Body of pancreas (tissue), 4 donors: ENCODE measurements around the gene C1orf116. TPM values are rescaled to one million over a fixed set of nuclear protein-coding genes. Genes with fewer than 3 reads are reported as not detected.
A peak's percentile ranks its signal among the peaks of the same experiment; 100 is the strongest.
"Not testable (repeated sequence)": the region's sequence is repeated elsewhere in the genome, so short reads cannot be mapped to it uniquely, and the experiment has no call there.

Source experiments
- ATAC-seq: fragments of 150-250 bp; one replicate; pipeline ENCODE4 v1.9.1; 2016
- DNase-seq, 4 donors: peaks; one replicate each; pipeline ENCODE4 v3.0.0-alpha.2; 2019
- H3K27ac ChIP-seq, 4 donors: fragments of 200-600 bp; sonication (generic); 1 replicate in 3 of 4; 2 replicates in 1 of 4; pipeline versions ENCODE4 v1.5.1 to v1.6.1; 2016 to 2019; ENCODE audit warnings: mild to moderate bottlenecking in 1 of 4, mixed read lengths in 1 of 4, moderate library complexity in 1 of 4
- H3K27me3 ChIP-seq, 2 donors: fragments of 200-600 bp; sonication (generic); one replicate each; pipeline ENCODE4 v1.6.0; 2016; ENCODE audit warnings: mild to moderate bottlenecking in 1 of 2
- H3K36me3 ChIP-seq, 2 donors: fragments of 200-600 bp; sonication (generic); replicated peaks in 1 of 2; 2 replicates each; pipeline ENCODE4 v1.5.1; 2016; ENCODE audit warnings: low read depth in 2 of 2; ENCODE audit not compliant: insufficient read depth in 1 of 2
- H3K4me1 ChIP-seq: fragments of 200-600 bp; sonication (generic); one replicate; pipeline ENCODE4 v1.6.0; 2016
- H3K4me3 ChIP-seq, 2 donors: fragments of 200-600 bp; sonication (generic); 1 replicate in 1 of 2; 2 replicates in 1 of 2; pipeline ENCODE4 v1.5.1; 2016 to 2019
- H3K9me3 ChIP-seq, 3 donors: fragments of 200-600 bp; sonication (generic); 1 replicate in 2 of 3; 2 replicates in 1 of 3; pipeline ENCODE4 v1.5.1; 2016
- POLR2A ChIP-seq, 3 donors: fragments of 450-650 bp; IDR thresholded peaks; one replicate each; pipeline ENCODE4 v1.6.1; 2016; ENCODE audit warnings: antibody characterized with exemption in 3 of 3, mild to moderate bottlenecking in 2 of 3
- WGBS, 2 donors: methylation state at CpG; one replicate each; pipeline ENCODE4 v1.1.5; 2017; 5-methylcytosine and 5-hydroxymethylcytosine counted together
- intact Hi-C: fragments of 100-400 bp; cut with DNase I; formaldehyde crosslinking; loops from one replicate; pipeline ENCODE4 v1.15.1; 2023
- total RNA-seq, 2 donors: library from RNA; depleted of rRNA; stranded (reverse); fragments of >200 nt; gene quantifications; one replicate each; pipeline ENCODE4 v1.1.0, GENCODE V29; 2016
- TF ChIP-seq, protein P1 (sequence below), 7 experiments: fragments of 450-650 bp in 4 of 7; fragments of 200-600 bp in 3 of 7; sonication (generic) in 3 of 7; IDR thresholded peaks; one replicate each; pipeline ENCODE4 v1.5.1; 2016 to 2019; ENCODE audit warnings: antibody characterized with exemption in 7 of 7

Gene C1orf116
- total RNA-seq, 2 donors from 2014 or later: 11.2 to 23.3 TPM

DNA sequence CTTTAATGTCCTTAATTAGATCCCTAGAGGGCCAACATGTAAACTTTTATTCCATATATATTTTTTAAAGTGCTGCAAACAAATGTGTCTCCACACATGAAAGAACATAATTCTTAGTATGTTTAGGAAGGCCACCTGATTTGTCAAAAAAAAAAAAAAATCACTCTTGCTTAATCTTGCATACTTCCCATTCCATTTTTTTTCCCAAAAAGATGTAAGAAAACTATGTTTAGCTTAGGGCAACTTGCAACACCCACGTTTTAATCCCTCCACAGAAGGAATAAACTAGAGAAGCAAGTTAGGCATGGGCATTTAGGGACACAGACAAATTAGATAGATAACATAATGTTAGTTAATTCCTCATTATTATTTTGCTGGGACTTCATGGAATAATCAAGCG lies 12.9 kb upstream of the C1orf116 start:
- 62 to 73% methylated on average over 2 of the region's 2 CpGs for WGBS, 2 donors
- TF ChIP-seq, protein P1, sequence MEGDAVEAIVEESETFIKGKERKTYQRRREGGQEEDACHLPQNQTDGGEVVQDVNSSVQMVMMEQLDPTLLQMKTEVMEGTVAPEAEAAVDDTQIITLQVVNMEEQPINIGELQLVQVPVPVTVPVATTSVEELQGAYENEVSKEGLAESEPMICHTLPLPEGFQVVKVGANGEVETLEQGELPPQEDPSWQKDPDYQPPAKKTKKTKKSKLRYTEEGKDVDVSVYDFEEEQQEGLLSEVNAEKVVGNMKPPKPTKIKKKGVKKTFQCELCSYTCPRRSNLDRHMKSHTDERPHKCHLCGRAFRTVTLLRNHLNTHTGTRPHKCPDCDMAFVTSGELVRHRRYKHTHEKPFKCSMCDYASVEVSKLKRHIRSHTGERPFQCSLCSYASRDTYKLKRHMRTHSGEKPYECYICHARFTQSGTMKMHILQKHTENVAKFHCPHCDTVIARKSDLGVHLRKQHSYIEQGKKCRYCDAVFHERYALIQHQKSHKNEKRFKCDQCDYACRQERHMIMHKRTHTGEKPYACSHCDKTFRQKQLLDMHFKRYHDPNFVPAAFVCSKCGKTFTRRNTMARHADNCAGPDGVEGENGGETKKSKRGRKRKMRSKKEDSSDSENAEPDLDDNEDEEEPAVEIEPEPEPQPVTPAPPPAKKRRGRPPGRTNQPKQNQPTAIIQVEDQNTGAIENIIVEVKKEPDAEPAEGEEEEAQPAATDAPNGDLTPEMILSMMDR (IDR thresholded peaks at IDR 0.05): no peak
- no peak for TF ChIP-seq POLR2A (IDR thresholded peaks at IDR 0.05)
- no peak overlapping the region for H3K27ac ChIP-seq
- H3K9me3 ChIP-seq: no peaks in the 10 kb centered on the region
- H3K36me3 ChIP-seq: no peaks in the 10 kb centered on the region
- intact Hi-C loops: no loop called here
- no peaks in the 10 kb centered on the region for H3K27me3 ChIP-seq
- no peak overlapping the region for H3K4me3 ChIP-seq
- H3K4me1 ChIP-seq: peaks cover 36% of the 10 kb centered on the region
- no peak for ATAC-seq
- DNase-seq: no peak

DNA sequence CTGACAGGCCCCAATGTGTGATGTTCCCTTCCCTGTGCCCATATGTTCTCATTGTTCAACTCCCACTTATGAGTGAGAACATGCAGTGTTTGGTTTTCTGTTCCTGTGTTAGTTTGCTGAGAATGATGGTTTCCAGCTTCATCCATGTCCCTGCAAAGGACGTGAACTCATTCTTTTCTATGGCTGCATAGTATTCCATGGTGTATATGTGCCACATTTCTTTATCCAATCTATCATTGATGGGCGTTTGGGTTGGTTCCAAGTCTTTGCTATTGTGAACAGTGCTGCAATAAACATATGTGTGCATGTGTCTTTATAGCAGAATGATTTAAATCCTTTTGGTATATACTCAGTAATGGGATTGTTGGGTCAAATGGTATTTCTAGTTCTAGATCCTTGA lies 8.8 kb upstream of the C1orf116 start:
- 82 to 86% methylated on average over 2 of the region's 2 CpGs for WGBS, 2 donors
- H3K9me3 ChIP-seq, intact Hi-C loops, H3K27ac ChIP-seq, H3K27me3 ChIP-seq, H3K4me3 ChIP-seq, ATAC-seq, H3K36me3 ChIP-seq, DNase-seq: not testable (repeated sequence)
- peaks cover 22% of the 10 kb centered on the region for H3K4me1 ChIP-seq

DNA sequence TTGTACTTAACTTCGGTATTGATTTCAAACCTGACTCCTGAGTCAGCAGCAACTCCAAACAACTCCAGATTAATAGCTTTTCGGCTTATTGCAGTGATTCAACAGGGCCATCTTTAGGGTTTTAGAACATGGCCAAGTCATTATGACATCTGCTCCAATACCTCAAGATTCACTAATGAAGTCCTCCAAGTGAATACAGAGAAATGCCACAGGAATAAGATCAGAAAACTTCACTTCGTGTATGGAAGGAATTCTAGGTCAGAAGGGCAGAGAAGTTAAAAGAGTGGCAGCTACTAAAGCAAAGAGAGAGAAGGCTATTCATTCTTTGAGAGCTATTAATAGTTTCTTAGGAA lies 7.6 kb upstream of the C1orf116 start:
- TF ChIP-seq, protein P1 (IDR thresholded peaks at IDR 0.05): no peak
- H3K4me3 ChIP-seq: no peak overlapping the region
- H3K27ac ChIP-seq: peak overlapping the region; percentile 23 to 63 (median 40)
- peaks cover 18% of the 10 kb centered on the region for H3K4me1 ChIP-seq
- H3K36me3 ChIP-seq: no peaks in the 10 kb centered on the region
- H3K9me3 ChIP-seq: no peaks in the 10 kb centered on the region
- no peaks in the 10 kb centered on the region for H3K27me3 ChIP-seq
- intact Hi-C loops: no loop called here
- no peak for DNase-seq
- WGBS, 2 donors: 23 to 27% methylated on average over 3 of the region's 3 CpGs
- ATAC-seq: no peak

DNA sequence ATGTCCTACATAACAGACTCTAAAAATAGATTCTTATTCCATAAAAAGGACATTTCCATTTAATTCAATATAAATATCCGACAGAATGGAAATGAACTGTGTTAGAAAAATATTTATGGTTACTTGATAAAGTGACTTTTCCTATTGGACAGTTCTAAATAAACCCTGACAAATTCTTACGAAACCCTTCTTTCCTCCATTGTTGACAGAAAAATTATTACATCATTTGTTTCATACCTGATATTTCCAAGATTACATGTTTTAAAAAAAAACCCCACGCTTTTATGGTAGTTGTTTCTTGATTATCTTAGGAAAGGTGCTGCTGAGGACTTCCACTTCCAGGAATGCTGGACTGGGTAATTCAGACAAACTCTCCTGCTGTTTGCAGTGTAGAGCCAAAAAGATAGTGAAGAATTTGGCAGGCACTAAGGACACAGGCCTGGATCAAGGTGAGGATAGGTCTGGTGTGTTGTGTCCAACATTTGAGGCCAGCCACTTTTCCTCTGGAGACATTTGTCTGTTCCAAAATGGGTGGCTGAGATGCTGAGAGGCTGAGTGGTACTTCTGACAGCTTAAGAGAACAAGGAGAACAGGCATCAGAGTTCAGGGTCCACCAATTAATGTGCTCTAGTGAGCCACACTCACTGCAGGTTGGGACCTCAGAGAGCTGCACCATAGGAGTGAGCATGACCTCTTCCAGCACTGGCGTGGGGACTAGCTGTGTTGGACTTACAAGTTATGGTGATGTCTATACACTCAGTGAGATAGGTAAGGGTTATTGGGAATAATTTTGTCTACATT lies 7.0 kb upstream of the C1orf116 start:
- Histone ChIP-seq H3K9me3 (no peaks in the 10 kb centered on the region), H3K27me3 (no peaks in the 10 kb centered on the region), H3K4me3 (no peak overlapping the region), H3K27ac (peak overlapping the region; percentile 23 to 63 (median 40)), H3K4me1 (peaks cover 18% of the 10 kb centered on the region), H3K36me3 (no peaks in the 10 kb centered on the region)
- TF ChIP-seq, protein P1 (IDR thresholded peaks at IDR 0.05): no peak
- TF ChIP-seq POLR2A (IDR thresholded peaks at IDR 0.05): no peak
- DNase-seq: peak in 1 of 4 donors; percentile 42
- WGBS, 2 donors: 28 to 31% methylated on average over 4 of the region's 4 CpGs
- intact Hi-C loops: no loop called here
- ATAC-seq: peak; percentile 86

DNA sequence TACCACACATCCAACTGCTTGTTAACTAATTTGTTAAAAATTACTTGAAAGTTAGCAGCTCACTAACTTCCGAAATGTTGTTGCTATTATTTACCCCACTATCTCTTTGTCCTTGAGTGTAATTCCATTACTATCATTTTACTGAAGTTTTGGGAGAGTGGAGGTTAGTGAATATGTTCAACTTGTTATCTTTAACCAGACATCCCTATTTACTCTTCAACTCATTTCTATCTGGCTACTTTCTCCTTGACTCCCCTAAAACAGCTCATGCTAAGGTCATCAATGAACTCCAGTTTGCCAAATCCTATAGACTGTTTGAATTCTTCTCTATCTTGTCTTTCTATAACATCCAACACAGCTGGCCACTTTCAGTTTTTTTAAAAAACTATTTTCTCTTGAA lies 4.3 kb upstream of the C1orf116 start:
- Histone ChIP-seq H3K4me3 (no peak overlapping the region), H3K27me3 (no peaks in the 10 kb centered on the region), H3K36me3 (no peaks in the 10 kb centered on the region), H3K27ac (no peak overlapping the region), H3K4me1 (peaks cover 31% of the 10 kb centered on the region), H3K9me3 (no peaks in the 10 kb centered on the region)
- DNase-seq: no peak
- ATAC-seq: no peak
- 71 to 82% methylated on average over 1 of the region's 1 CpG for WGBS, 2 donors
- no peak for TF ChIP-seq POLR2A (IDR thresholded peaks at IDR 0.05)
- TF ChIP-seq, protein P1 (IDR thresholded peaks at IDR 0.05): no peak
- intact Hi-C loops: no loop called here
